Colon (tissue), 2 donors: ENCODE data around the gene HMG20B.

Experiments
- FAIRE-seq: peaks from 2 replicates; lab custom pipeline; 2012; peaks lifted over from hg19 to GRCh38; lab: Jason Lieb, UNC
- donor health status: control.
- donor health status: control.

The HMG20B gene

DNA sequence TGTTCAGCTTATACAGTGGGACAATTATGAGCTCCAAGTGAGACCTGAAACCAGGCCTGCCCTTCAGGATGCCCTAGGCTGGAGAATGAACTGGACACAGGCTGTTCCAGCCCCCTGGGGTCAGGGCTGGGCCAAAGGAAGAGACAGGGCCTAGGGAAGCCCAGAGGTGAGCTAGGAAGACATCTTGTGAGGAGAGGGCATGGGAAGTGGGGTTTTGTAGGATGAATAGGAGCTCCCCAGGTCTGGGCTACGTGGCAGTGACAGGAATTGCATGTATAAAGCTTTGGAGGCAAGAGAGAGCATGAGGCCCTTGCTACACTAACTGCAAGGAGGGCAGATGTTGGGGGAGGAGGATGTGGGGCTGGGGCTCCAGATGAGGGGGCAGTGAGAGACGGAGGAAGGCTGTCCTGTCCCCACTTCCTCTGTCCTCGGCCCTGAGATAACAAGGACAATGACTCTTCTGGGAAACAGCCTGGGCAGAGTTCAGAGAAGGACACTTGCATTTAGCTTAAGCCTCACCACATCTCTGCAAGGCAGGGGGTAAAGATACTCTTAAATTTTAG lies 35.4 kb downstream of the HMG20B start:
- no peak for FAIRE-seq

- FAIRE-seq = no peak
Observed at GRCh38 chr19:3608750-3609322, 36.1 kb downstream of the HMG20B start.

GRCh38 chr19:3609779-3610719 lies 37.3 kb downstream of the HMG20B start:
- FAIRE-seq = no peak

GRCh38 chr19:3610745-3611717 lies 38.3 kb downstream of the HMG20B start:
- FAIRE-seq = no peak

DNA sequence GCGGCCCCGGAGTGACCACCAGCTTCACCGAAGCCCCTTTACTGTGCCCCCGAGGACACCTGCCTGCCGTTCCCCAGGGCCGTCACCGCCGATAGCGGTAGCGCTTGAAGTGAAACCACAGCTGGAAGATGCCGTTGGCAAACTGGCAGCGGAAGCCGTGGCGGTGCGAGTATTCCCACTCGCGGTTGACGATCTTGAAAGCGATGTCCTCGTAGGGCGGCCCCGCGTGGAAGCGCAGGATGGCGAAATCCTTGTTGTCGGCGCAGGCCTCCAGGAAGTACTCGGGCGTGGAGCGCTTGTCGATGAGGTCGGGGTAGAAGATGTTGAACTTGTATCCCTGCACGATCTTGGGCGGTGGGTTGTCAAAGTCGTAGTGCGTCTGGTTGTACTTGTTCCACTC lies 39.1 kb downstream of the HMG20B start:
- no peak for FAIRE-seq

GRCh38 chr19:3612330-3612729 lies 39.6 kb downstream of the HMG20B start:
- FAIRE-seq = no peak

- FAIRE-seq = no peak
Observed at GRCh38 chr19:3612901-3613741, 40.4 kb downstream of the HMG20B start.

GRCh38 chr19:3613818-3614661 lies 41.3 kb downstream of the HMG20B start:
- no peak for FAIRE-seq

- FAIRE-seq = no peak
Observed at GRCh38 chr19:3614858-3615505, 42.2 kb downstream of the HMG20B start.

GRCh38 chr19:3615524-3616135 lies 42.9 kb downstream of the HMG20B start:
- no peak for FAIRE-seq

DNA sequence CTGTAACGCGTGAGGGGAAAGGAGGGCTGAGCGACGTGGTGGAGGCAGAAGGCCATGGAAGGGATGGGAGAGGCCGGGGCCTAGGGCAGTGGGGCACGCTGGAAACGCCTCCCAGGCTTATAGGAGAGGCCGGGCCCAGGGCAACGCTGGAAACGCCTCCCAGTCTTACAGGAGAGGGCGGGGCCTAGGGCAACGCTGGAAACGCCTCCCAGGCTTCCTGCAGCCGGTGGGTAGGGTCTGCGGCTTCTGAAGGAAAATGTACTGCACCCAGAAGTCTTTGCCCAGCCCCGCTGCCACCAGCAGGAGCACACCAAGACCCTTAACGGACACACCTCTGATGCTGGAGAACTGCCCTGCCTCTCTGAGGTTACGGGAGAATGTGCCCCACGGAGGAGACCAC lies 44.7 kb downstream of the HMG20B start:
- no peak for FAIRE-seq

DNA sequence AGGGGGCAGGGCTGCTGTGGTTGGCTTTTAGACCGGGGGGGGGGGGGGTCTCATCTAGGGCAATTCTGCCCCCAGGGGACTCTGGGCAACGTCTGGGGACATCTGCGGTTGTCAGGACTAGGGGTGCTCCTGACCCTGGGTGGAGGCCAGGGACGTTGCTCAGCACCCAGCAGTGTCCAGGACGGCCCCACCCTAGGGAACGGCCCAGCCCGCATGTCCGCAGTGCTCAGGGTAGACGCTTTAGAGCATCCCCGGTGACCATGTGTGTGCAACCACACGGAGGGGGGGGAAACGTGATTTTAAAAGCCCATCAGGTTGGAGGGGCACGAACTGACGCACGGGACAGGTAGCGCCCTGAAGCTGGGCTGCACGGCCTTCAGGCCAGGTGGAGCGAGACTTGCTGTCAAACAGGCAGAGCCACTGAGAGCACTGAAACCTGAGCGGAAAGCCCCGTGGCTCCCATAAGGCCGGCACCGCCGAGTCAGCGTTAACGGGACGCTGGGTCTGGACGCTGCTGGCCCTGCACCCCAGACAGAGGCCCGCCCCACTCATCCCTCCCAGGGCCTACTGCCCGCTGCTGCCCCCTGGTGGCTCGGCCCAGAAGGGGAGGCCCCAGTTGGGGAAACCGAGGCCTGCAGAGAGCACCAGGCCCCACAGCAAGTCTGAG lies 45.5 kb downstream of the HMG20B start:
- FAIRE-seq = no peak

DNA sequence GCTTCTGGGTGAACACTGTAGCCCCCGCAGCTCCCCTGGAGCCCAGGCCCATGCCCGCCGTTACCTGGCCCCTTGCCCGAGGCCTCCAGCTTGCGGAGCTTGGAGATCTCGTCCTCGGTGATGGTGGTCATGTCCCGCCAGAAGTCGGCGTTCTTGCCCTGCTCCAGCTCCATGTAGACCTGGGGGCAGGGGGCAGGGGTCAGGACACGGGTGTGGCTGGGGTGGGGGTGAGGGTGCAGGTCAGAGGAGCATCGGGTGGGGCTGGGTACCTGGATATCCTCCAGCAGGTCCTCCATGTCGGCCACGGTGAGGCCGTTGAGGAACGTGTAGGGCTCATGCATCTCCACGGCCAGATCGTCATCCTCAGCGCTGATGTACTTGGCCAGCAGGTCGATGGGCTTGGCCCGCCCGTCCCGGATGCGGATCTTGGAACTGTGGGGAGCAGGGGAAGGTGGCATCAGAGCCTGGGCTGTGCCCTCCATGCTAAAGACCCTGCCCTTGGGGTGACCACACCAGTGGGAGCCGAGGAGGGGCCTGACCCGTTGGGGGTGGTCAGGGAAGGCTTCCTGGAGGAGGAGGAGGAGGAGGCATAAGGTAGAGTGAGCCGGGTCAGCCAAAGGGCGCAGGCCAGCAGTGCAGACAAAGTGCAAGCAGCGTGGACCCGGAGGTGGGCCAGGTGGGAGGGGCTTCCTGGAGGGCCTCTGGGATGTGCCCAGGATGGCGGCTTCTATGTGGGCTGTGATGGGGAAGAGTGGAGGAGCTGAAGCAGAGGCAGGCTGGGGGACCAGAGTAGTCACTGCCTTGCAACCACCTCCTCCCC lies 46.3 kb downstream of the HMG20B start:
- FAIRE-seq = no peak

GRCh38 chr19:3619631-3620012 lies 46.9 kb downstream of the HMG20B start:
- FAIRE-seq = no peak

DNA sequence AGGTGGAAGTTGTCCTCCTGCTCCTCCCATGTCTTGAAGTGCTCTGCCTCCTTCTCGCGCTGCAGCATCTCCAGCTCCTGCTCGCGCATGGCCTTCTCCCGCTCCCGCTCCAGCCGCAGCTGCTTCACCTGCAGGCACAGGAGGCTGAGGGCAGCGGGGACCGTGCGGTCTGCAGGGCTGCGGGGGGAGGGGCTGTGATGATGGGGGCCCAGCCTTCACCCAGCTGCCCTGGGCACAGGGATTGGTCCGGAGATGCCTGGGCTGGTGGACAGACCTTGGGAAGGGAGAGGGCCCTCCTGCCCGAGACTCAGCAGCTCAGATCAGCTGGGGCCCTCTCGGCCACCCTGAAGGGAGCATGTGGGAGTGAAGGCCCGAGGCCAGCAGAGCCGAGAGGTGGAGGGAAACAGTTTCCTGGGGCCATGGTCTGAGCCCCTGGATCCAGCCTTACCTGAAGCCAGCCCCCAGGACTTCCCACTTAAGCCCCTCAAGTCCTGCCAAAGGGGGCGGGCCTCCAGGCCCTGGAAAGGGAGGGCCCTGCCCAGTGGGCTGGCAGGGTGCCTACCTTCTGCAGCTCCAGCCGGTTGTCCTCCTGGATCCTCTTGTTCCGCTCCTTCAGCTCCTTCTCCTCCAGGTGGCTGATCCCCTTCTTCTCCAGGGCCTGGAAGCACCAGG lies 47.5 kb downstream of the HMG20B start:
- no peak for FAIRE-seq

- no peak for FAIRE-seq
Observed at GRCh38 chr19:3620817-3621547, 48.2 kb downstream of the HMG20B start.

DNA sequence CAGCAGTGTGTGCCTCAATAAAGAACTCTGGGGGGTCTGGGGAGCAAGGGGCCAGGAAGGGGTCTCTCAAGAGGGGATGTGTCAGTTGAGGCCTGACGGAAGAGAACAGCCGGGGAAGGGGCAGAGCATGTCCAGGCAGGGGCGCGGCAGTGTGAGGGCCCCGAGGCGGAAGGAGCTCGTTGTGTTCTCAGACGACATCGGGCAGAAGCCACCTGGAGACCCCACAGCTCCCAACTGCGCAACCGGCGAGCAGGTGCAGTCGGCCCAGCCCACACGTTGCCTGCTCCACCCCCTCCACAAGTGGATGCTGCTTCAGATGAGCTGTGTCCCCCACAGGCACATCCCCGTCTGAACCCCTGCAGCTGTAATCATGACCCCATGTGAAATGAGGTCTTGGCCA lies 48.9 kb downstream of the HMG20B start:
- FAIRE-seq = no peak
